RWPE2 (cell line): Measurements from ENCODE around the gene GPBAR1.

ENCODE experiments used
- ATAC-seq: fragments of 200-7000 bp; cut with Tn5 transposase; 3 replicates; pipeline ENCODE4 v1.9.1; 2021; ENCODE audit warnings: low read depth
- DNase-seq: peaks from one replicate; pipeline ENCODE4 v3.0.0-alpha.2; 2020; ENCODE audit warnings: low spot score
- H3K27ac ChIP-seq: fragments of 450-650 bp; 2 replicates; pipeline ENCODE4 v1.5.1; 2017; ENCODE audit warnings: mild to moderate bottlenecking; ENCODE audit not compliant: poor library complexity, severe bottlenecking
- H3K27me3 ChIP-seq: fragments of 250-450 bp; sonication (Bioruptor Pico); 2 replicates; pipeline ENCODE4 v1.5.1; 2021; ENCODE audit warnings: mild to moderate bottlenecking, moderate library complexity; ENCODE audit not compliant: insufficient read depth, poor library complexity, severe bottlenecking
- H3K36me3 ChIP-seq: fragments of 250-450 bp; sonication (Bioruptor Pico); 2 replicates; pipeline ENCODE4 v1.5.1; 2020; ENCODE audit warnings: low read depth, mild to moderate bottlenecking, moderate library complexity
- H3K4me1 ChIP-seq: fragments of 250-450 bp; sonication (Bioruptor Pico); 2 replicates; pipeline ENCODE4 v1.5.1; 2021; ENCODE audit warnings: mild to moderate bottlenecking, moderate library complexity; ENCODE audit not compliant: insufficient read depth, poor library complexity, severe bottlenecking
- H3K4me3 ChIP-seq: fragments of 250-450 bp; sonication (Bioruptor Pico); 2 replicates; pipeline ENCODE4 v1.5.1; 2021; ENCODE audit warnings: mild to moderate bottlenecking, moderate library complexity; ENCODE audit not compliant: severe bottlenecking
- H3K9me3 ChIP-seq: fragments of 250-450 bp; sonication (Bioruptor Pico); 2 replicates; pipeline ENCODE4 v1.5.1; 2021; ENCODE audit warnings: mild to moderate bottlenecking, moderate library complexity; ENCODE audit not compliant: severe bottlenecking
- TF ChIP-seq, protein P1 (sequence below): fragments of 450-650 bp; IDR thresholded peaks from one replicate; pipeline ENCODE4 v1.5.1; 2017; ENCODE audit warnings: mild to moderate bottlenecking, moderate library complexity; ENCODE audit not compliant: poor library complexity, severe bottlenecking

GPBAR1 gene

DNA sequence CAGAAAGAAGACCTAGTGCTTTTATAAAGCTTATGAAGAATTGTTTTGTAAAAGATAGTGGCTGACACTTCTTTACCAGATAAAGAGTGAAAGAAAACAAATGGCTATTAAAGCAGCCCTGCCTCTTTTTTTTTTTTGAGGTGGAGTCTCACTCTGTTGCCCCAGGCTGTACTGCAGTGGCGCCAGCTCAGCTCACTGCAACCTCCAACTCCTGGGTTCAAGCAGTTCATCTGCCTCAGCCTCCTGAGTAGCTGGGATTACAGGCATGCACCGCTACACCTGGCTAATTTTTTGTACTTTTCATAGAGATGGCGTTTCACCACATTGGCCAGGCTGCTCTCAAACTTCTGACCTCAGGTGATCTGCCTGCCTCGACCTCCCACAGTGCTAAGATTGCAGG is 31.0 kb upstream of the GPBAR1 start:
- DNase-seq (no peak), ATAC-seq (peak; percentile 60)
- H3K4me1 ChIP-seq, result peaks cover 31% of the 10 kb centered on the region
- TF ChIP-seq, protein P1, sequence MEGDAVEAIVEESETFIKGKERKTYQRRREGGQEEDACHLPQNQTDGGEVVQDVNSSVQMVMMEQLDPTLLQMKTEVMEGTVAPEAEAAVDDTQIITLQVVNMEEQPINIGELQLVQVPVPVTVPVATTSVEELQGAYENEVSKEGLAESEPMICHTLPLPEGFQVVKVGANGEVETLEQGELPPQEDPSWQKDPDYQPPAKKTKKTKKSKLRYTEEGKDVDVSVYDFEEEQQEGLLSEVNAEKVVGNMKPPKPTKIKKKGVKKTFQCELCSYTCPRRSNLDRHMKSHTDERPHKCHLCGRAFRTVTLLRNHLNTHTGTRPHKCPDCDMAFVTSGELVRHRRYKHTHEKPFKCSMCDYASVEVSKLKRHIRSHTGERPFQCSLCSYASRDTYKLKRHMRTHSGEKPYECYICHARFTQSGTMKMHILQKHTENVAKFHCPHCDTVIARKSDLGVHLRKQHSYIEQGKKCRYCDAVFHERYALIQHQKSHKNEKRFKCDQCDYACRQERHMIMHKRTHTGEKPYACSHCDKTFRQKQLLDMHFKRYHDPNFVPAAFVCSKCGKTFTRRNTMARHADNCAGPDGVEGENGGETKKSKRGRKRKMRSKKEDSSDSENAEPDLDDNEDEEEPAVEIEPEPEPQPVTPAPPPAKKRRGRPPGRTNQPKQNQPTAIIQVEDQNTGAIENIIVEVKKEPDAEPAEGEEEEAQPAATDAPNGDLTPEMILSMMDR, result no peak
- no peak overlapping the region for H3K4me3 ChIP-seq
- peak overlapping the region; percentile 96 for H3K27ac ChIP-seq
- H3K9me3 ChIP-seq, result no peaks in the 10 kb centered on the region
- no peaks in the 10 kb centered on the region for H3K27me3 ChIP-seq
- peaks cover 95% of the 10 kb centered on the region for H3K36me3 ChIP-seq

DNA sequence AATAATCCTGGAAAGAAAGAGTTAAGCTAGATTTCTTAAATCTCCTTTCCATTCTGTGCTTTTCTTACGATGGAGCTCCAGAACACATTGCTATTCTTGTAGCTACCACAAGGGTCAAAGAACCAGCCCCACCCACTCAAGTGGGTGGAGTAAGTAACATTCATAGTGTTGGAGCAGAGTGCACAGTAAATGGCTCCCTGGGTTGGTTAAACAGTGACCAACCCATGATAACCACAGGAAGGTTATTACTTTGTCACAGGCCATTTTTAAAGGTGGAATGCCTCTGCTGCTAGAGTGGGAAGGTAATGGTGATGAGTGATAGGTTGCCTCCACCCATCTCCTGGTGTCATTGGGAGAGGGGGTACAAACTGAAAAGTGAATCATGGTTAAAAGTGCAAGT is 29.9 kb upstream of the GPBAR1 start:
- ATAC-seq, result no peak

DNA sequence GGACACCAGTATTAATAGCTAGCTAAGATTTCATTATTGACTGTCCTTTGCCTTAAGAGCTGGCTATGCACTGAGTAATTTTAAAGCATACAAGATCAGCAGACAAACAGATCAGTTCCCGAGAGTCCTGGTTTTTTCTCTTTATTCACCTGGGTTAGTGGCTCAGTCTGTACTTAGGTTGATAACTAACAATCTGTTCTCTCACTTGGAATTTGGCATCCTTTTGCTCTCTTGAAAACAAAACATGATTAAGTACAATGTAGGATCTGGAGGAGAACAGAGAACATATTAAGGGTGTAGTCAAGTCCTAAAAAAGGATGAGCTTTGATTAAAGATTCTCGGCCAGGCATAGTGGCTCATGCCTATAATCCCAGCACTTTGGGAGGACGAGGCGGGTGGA is 27.3 kb upstream of the GPBAR1 start:
- H3K27me3 ChIP-seq, result no peaks in the 10 kb centered on the region
- no peak overlapping the region for H3K4me3 ChIP-seq
- ATAC-seq (no peak), DNase-seq (no peak)
- TF ChIP-seq, protein P1, result no peak
- H3K36me3 ChIP-seq, result peaks cover 98% of the 10 kb centered on the region
- H3K4me1 ChIP-seq, result peaks cover 21% of the 10 kb centered on the region
- H3K27ac ChIP-seq, result no peak overlapping the region
- H3K9me3 ChIP-seq, result no peaks in the 10 kb centered on the region

More for the DNA sequence above, 29.9 kb upstream of the GPBAR1 start:
- H3K36me3 ChIP-seq, result peaks cover 95% of the 10 kb centered on the region
- H3K9me3 ChIP-seq, result no peaks in the 10 kb centered on the region
- H3K4me1 ChIP-seq, result peaks cover 31% of the 10 kb centered on the region
- no peak for DNase-seq
- no peaks in the 10 kb centered on the region for H3K27me3 ChIP-seq
- peak overlapping the region; percentile 96 for H3K27ac ChIP-seq
- TF ChIP-seq, protein P1, result no peak
- H3K4me3 ChIP-seq, result no peak overlapping the region

DNA sequence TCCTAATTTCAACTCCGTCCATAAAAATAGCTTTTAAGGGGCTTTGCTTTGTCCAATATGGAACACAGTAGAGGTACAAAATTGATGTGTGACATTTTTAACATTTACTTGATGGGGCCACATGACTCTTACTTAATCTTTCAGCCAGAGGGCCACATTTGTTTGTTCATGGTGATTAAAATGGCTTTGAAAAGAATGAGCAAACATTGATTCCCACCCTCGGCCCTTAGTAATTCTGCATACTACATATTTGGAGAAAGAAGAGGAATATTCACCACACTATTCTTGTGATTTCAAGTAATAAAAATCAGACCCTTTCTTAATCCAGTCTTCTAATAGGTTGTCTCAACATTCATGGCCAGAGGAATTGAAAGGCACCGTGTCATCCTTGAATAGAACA is 26.3 kb upstream of the GPBAR1 start:
- Histone ChIP-seq H3K27me3 (no peaks in the 10 kb centered on the region), H3K9me3 (no peaks in the 10 kb centered on the region), H3K4me1 (peaks cover 12% of the 10 kb centered on the region), H3K27ac (no peak overlapping the region), H3K4me3 (no peak overlapping the region), H3K36me3 (peaks cover 100% of the 10 kb centered on the region)
- DNase-seq (no peak), ATAC-seq (no peak)
- TF ChIP-seq, protein P1, result no peak

DNA sequence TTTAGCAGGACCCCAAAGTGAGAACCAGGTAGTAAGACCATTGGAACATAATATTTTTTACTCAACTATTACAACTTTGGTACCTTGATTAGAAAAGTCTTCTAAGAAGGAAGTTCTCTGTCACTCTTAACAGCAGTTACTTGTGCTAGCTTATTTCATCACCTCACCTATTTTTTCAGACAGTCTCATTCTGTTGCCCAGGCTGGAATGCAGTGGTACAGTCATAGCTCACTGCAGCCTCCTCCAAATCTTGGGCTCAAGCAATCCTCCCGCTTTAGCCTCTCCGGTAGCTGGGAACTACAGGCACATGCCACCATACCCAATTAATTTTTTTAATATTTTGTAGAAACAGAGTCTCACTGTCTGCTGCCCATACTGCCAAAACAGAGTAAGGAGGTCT is 25.8 kb upstream of the GPBAR1 start:
- Histone ChIP-seq H3K9me3 (no peaks in the 10 kb centered on the region), H3K4me3 (no peak overlapping the region), H3K36me3 (peaks cover 100% of the 10 kb centered on the region), H3K27me3 (no peaks in the 10 kb centered on the region), H3K27ac (no peak overlapping the region), H3K4me1 (peaks cover 8% of the 10 kb centered on the region)
- ATAC-seq, result no peak
- no peak for DNase-seq
- TF ChIP-seq, protein P1, result no peak
